IMR-90 (cell line): ENCODE data around the gene PI16. TPM values are rescaled to one million over a fixed set of nuclear protein-coding genes. Genes with fewer than 3 reads are reported as not detected.

ENCODE experiments used
- ATAC-seq: fragments of 200-7000 bp; cut with Tn5 transposase; 2 replicates; pipeline ENCODE4 v1.9.1; 2020; ENCODE audit warnings: low read depth, mild to moderate bottlenecking, moderate library complexity
- BruUV-seq: library from RNA; stranded (reverse); fragments of 400-500 nt; replicated peaks from 2 replicates; lab custom pipeline; 2021; lab: Mats Ljungman, UMichigan
- CTCF ChIA-PET: fragments of 300-600 bp; formaldehyde crosslinking; extraction: SDS; loops from one replicate; lab custom pipeline; 2021; ENCODE audit warnings: antibody characterized with exemption; lab: Yijun Ruan, JAX
- POLR2A ChIA-PET: fragments of 300-600 bp; sonication (Branson Sonifier 250); formaldehyde crosslinking; loops from one replicate; lab custom pipeline; 2022; ENCODE audit warnings: antibody characterized with exemption; ENCODE audit not compliant: unreplicated experiment; lab: Charles Lee
- DNase-seq: peaks from one replicate; pipeline ENCODE4 v3.0.0; 2013
- H2AFZ ChIP-seq: replicated peaks from 2 replicates; pipeline ENCODE3; 2013; ENCODE audit warnings: low read length, mild to moderate bottlenecking; ENCODE audit not compliant: poor library complexity
- H2AK5ac ChIP-seq: 2 replicates; pipeline ENCODE4 v1.6.1; 2013; ENCODE audit warnings: low read depth, low read length, inconsistent platforms
- H2AK9ac ChIP-seq: replicated peaks from 2 replicates; pipeline ENCODE3; 2013; ENCODE audit warnings: mild to moderate bottlenecking, low read depth, low read length, moderate library complexity; ENCODE audit not compliant: poor library complexity
- H2BK120ac ChIP-seq: 2 replicates; pipeline ENCODE4 v1.6.1; 2013; ENCODE audit warnings: low read depth, low read length, inconsistent platforms
- H2BK15ac ChIP-seq: 3 replicates; pipeline ENCODE4 v1.6.1; 2013; ENCODE audit warnings: low read depth, low read length, inconsistent platforms
- H2BK20ac ChIP-seq: 2 replicates; pipeline ENCODE4 v1.6.1; 2013; ENCODE audit warnings: low read depth, mild to moderate bottlenecking, inconsistent platforms, low read length, moderate library complexity
- H2BK5ac ChIP-seq: 2 replicates; pipeline ENCODE4 v1.6.1; 2013; ENCODE audit warnings: mild to moderate bottlenecking, low read depth, low read length, inconsistent platforms; ENCODE audit not compliant: poor library complexity, severe bottlenecking
- H3K14ac ChIP-seq: replicated peaks from 2 replicates; pipeline ENCODE4 v1.6.1; 2013; ENCODE audit warnings: low read depth, low read length, inconsistent platforms
- H3K18ac ChIP-seq: 2 replicates; pipeline ENCODE4 v1.6.1; 2013; ENCODE audit warnings: low read depth, low read length, control low read depth
- H3K23ac ChIP-seq: 2 replicates; pipeline ENCODE4 v1.6.1; 2013; ENCODE audit warnings: low read depth, low read length, inconsistent platforms
- H3K27ac ChIP-seq: 2 replicates; pipeline ENCODE4 v1.5.1; 2013; ENCODE audit warnings: mild to moderate bottlenecking, control low read depth, low read length; ENCODE audit not compliant: insufficient read depth
- H3K27me3 ChIP-seq: 2 replicates; pipeline ENCODE4 v1.6.1; 2013; ENCODE audit warnings: low read length; ENCODE audit not compliant: control insufficient read depth, insufficient read depth
- H3K36me3 ChIP-seq: 2 replicates; pipeline ENCODE4 v1.6.1; 2013; ENCODE audit warnings: low read length, mixed read lengths; ENCODE audit not compliant: control insufficient read depth, insufficient read depth
- H3K4ac ChIP-seq: 2 replicates; pipeline ENCODE4 v1.6.1; 2013; ENCODE audit warnings: low read depth, low read length, inconsistent platforms
- H3K4me1 ChIP-seq: 2 replicates; pipeline ENCODE4 v1.6.1; 2013; ENCODE audit warnings: low read length, mixed read lengths; ENCODE audit not compliant: control insufficient read depth, insufficient read depth
- H3K4me2 ChIP-seq: 2 replicates; pipeline ENCODE4 v1.6.1; 2013; ENCODE audit warnings: low read depth, mild to moderate bottlenecking, control low read depth, low read length, moderate library complexity
- H3K4me3 ChIP-seq: 2 replicates; pipeline ENCODE4 v1.5.1; 2013; ENCODE audit warnings: low read depth, mild to moderate bottlenecking, control low read depth, low read length, moderate library complexity; ENCODE audit not compliant: insufficient read depth
- H3K56ac ChIP-seq: 2 replicates; pipeline ENCODE4 v1.6.1; 2013; ENCODE audit warnings: low read length, inconsistent platforms; ENCODE audit not compliant: insufficient read depth; ENCODE audit errors: extremely low read depth
- H3K79me1 ChIP-seq, 2 experiments: 2 replicates each; pipeline ENCODE4 v1.6.1; 2013; ENCODE audit warnings: low read length in 2 of 2, inconsistent platforms in 1 of 2, low read depth in 1 of 2
- H3K9ac ChIP-seq: 2 replicates; pipeline ENCODE4 v1.6.1; 2013; ENCODE audit warnings: low read depth, low read length, control low read depth
- H3K9me1 ChIP-seq: 2 replicates; pipeline ENCODE4 v1.6.1; 2013; ENCODE audit warnings: low read length, inconsistent platforms; ENCODE audit not compliant: insufficient read depth
- H3K9me3 ChIP-seq: 2 replicates; pipeline ENCODE4 v1.6.1; 2013; ENCODE audit warnings: low read length; ENCODE audit not compliant: control insufficient read depth, insufficient read depth
- H4K20me1 ChIP-seq: 2 replicates; pipeline ENCODE4 v1.6.1; 2013; ENCODE audit warnings: low read length, inconsistent platforms; ENCODE audit not compliant: insufficient read depth
- H4K5ac ChIP-seq: 2 replicates; pipeline ENCODE4 v1.6.1; 2013; ENCODE audit warnings: mild to moderate bottlenecking, low read depth, low read length, control low read depth
- H4K8ac ChIP-seq, 2 experiments: 2 replicates each; pipeline ENCODE4 v1.6.1; 2013; ENCODE audit warnings: low read depth in 2 of 2, low read length in 2 of 2, control low read depth in 1 of 2, inconsistent platforms in 1 of 2
- H4K91ac ChIP-seq: 2 replicates; pipeline ENCODE4 v1.6.1; 2013; ENCODE audit warnings: low read depth, low read length, inconsistent platforms; ENCODE audit not compliant: insufficient read depth
- MAFK ChIP-seq: IDR thresholded peaks from 2 replicates; pipeline ENCODE4 v1.6.1; 2012; ENCODE audit warnings: low read depth, low read length, improper control_type of control experiment
- MAZ ChIP-seq: IDR thresholded peaks from 2 replicates; pipeline ENCODE4 v1.6.1; 2012; ENCODE audit warnings: low read depth, mild to moderate bottlenecking, low read length, improper control_type of control experiment, moderate library complexity, borderline replicate concordance
- MXI1 ChIP-seq: IDR thresholded peaks from 2 replicates; pipeline ENCODE4 v1.6.1; 2012; ENCODE audit warnings: low read depth, mild to moderate bottlenecking, low read length, moderate library complexity, borderline replicate concordance
- NFE2L2 ChIP-seq: fragments of 150-350 bp; IDR thresholded peaks from 2 replicates; pipeline ENCODE4 v1.6.1; 2016; ENCODE audit warnings: low read depth, mild to moderate bottlenecking, low read length
- RFX5 ChIP-seq: IDR thresholded peaks from 2 replicates; pipeline ENCODE4 v1.8.0; 2012; ENCODE audit warnings: low read depth, mild to moderate bottlenecking, low read length, moderate library complexity
- SMC3 ChIP-seq: fragments of 150-350 bp; IDR thresholded peaks from 2 replicates; pipeline ENCODE4 v1.6.1; 2016; ENCODE audit warnings: low read depth, mild to moderate bottlenecking, antibody characterized with exemption, low read length, moderate library complexity
- WGBS, 2 experiments: methylation state at CpG; one replicate each; pipeline versions ENCODE4 v1.1.5 to v1.1.7; 2013; ENCODE audit warnings: missing lambda C conversion rate in 2 of 2; ENCODE audit not compliant: insufficient read length in 1 of 2; ENCODE audit errors: extremely low coverage in 2 of 2; 5-methylcytosine and 5-hydroxymethylcytosine counted together
- dilution Hi-C: fragments of 300-500 bp; cut with HindIII; formaldehyde crosslinking; loops from one replicate; pipeline ENCODE4 v1.14.3; 2018; ENCODE audit warnings: low sequenced_read_pairs; ENCODE audit not compliant: unreplicated experiment
- in situ Hi-C: fragments of 300-500 bp; cut with MboI; formaldehyde crosslinking; loops from 3 replicates; pipeline ENCODE4 v1.14.3; 2019; ENCODE audit warnings: low sequenced_read_pairs, inconsistent platforms, mixed read lengths
- intact Hi-C: fragments of 100-400 bp; cut with micrococcal nuclease; formaldehyde crosslinking; loops from 2 replicates; pipeline ENCODE4 v1.10.0; 2022
- polyA plus RNA-seq, 3 experiments: library from polyadenylated mRNA; depleted of rRNA; stranded (reverse); fragments of >200 nt; gene quantifications; 2 replicates each; pipeline ENCODE4 v1.2.3, GENCODE V29; 2012; ENCODE audit warnings: low replicate concordance in 1 of 3
- total RNA-seq: library from RNA; depleted of rRNA; stranded (reverse); fragments of >200 nt; gene quantifications from 2 replicates; pipeline ENCODE4 v1.2.3, GENCODE V29; 2012
- TF ChIP-seq, protein P1 (sequence below): conservative IDR thresholded peaks from 2 replicates; pipeline ENCODE4 v1.5.1; 2012; ENCODE audit warnings: mild to moderate bottlenecking, low read depth, low read length, improper control_type of control experiment
- TF ChIP-seq, protein P2 (sequence below): fragments of 150-350 bp; IDR thresholded peaks from 2 replicates; pipeline ENCODE4 v1.6.1; 2016; ENCODE audit warnings: low read depth, mild to moderate bottlenecking, low read length, moderate library complexity, borderline replicate concordance

PI16 gene
- total and polyA plus RNA-seq, 2 of the 4 experiments (the other 2 are of a cell fraction) = 0.21 TPM; not detected in 1

DNA sequence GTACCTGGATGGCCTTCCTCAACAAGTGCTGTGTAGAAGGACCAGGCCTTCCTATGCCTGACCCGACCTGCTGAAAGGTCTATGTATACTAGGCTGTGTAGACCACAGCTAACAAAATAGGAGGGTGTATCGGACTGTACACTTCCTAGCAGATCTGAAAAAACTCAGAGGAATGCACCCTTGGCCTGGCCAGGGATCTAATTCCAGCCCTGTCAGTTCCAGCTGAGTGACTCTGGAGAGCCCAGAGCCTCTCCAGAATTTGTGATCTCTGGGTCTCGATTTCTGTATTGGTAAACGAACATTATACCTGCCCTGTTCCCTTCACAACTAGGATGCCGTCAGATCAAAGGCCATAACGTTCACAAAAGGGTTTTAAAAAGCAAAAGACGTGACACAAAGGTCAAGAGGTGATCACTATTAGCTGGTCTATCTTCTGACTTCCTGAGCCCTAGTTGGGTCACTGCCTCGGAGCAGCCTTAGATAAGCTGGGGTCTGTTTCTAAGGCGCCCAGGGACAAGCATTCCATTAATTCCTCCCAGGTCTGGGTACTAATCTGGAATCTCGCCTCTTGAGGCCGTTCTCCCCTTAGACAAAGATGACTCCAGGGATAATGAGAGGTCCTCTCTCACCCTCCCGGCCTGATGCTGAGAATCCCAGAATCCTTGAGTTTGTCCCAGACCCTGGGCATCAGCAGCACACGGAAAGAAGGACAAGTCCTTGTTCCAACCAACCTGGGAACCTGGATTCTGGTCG lies 17.6 kb downstream of the PI16 start:
- POLR2A ChIA-PET = no interaction called here
- no peak overlapping the region for H3K56ac ChIP-seq
- no peaks in the 10 kb centered on the region for H3K27me3 ChIP-seq
- H3K14ac ChIP-seq = no peak overlapping the region
- peaks cover 50 to 53% of the 10 kb centered on the region in 2 experiments for H3K79me1 ChIP-seq
- DNase-seq (no peak), ATAC-seq (no peak)
- no peak overlapping the region for H3K9ac ChIP-seq
- H3K4ac ChIP-seq = no peak overlapping the region
- H3K36me3 ChIP-seq = peaks cover 93% of the 10 kb centered on the region
- no peak overlapping the region for H2BK20ac ChIP-seq
- no peak overlapping the region for H3K4me3 ChIP-seq
- CTCF ChIA-PET = no interaction called here
- H3K18ac ChIP-seq = no peak overlapping the region
- H4K91ac ChIP-seq = no peak overlapping the region
- TF ChIP-seq MAZ (no peak), NFE2L2 (no peak), SMC3 (no peak), MAFK (no peak), MXI1 (no peak), RFX5 (no peak)
- TF ChIP-seq, protein P1, sequence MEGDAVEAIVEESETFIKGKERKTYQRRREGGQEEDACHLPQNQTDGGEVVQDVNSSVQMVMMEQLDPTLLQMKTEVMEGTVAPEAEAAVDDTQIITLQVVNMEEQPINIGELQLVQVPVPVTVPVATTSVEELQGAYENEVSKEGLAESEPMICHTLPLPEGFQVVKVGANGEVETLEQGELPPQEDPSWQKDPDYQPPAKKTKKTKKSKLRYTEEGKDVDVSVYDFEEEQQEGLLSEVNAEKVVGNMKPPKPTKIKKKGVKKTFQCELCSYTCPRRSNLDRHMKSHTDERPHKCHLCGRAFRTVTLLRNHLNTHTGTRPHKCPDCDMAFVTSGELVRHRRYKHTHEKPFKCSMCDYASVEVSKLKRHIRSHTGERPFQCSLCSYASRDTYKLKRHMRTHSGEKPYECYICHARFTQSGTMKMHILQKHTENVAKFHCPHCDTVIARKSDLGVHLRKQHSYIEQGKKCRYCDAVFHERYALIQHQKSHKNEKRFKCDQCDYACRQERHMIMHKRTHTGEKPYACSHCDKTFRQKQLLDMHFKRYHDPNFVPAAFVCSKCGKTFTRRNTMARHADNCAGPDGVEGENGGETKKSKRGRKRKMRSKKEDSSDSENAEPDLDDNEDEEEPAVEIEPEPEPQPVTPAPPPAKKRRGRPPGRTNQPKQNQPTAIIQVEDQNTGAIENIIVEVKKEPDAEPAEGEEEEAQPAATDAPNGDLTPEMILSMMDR = no peak
- TF ChIP-seq, protein P2, sequence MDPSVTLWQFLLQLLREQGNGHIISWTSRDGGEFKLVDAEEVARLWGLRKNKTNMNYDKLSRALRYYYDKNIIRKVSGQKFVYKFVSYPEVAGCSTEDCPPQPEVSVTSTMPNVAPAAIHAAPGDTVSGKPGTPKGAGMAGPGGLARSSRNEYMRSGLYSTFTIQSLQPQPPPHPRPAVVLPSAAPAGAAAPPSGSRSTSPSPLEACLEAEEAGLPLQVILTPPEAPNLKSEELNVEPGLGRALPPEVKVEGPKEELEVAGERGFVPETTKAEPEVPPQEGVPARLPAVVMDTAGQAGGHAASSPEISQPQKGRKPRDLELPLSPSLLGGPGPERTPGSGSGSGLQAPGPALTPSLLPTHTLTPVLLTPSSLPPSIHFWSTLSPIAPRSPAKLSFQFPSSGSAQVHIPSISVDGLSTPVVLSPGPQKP = no peak
- no TSS peak for BruUV-seq
- no peak overlapping the region for H3K23ac ChIP-seq
- H3K27ac ChIP-seq = no peak overlapping the region
- no peak overlapping the region for H2BK15ac ChIP-seq
- no peak overlapping the region for H2BK5ac ChIP-seq
- dilution Hi-C loops (no loop called here), intact Hi-C loops (no loop called here), in situ Hi-C loops (no loop called here)
- 100% methylated on average over 1 of the region's 14 CpGs; no CpG with 5 or more reads in 1 of the 2 experiments for WGBS, 2 experiments
- no peak overlapping the region for H4K5ac ChIP-seq
- H3K4me1 ChIP-seq = no peaks in the 10 kb centered on the region
- no peak overlapping the region for H2AFZ ChIP-seq
- no peak overlapping the region for H2AK9ac ChIP-seq
- H2BK120ac ChIP-seq = no peak overlapping the region
- H3K9me3 ChIP-seq = no peaks in the 10 kb centered on the region
- H3K9me1 ChIP-seq = no peaks in the 10 kb centered on the region; the same call in 1 of the 2 replicates
- no peak overlapping the region for H3K4me2 ChIP-seq
- no peak overlapping the region for H2AK5ac ChIP-seq
- H4K20me1 ChIP-seq = peaks cover 27% of the 10 kb centered on the region
- no peak overlapping the region for H4K8ac ChIP-seq
